GM23248 (cell line): ENCODE results near the gene LTBP3.

ENCODE experiments used
- EZH2 ChIP-seq: fragments of 200-600 bp; sonication (generic); IDR thresholded peaks from 2 replicates; pipeline ENCODE4 v1.6.1; 2018; ENCODE audit warnings: antibody characterized with exemption, mild to moderate bottlenecking; ENCODE audit not compliant: insufficient read depth, poor library complexity, severe bottlenecking
- EZH2phosphoT487 ChIP-seq: fragments of 200-600 bp; sonication (generic); IDR thresholded peaks from 2 replicates; pipeline ENCODE4 v1.6.1; 2018; ENCODE audit warnings: antibody characterized with exemption, moderate library complexity, mild to moderate bottlenecking, low read depth; ENCODE audit not compliant: insufficient read depth

DNA sequence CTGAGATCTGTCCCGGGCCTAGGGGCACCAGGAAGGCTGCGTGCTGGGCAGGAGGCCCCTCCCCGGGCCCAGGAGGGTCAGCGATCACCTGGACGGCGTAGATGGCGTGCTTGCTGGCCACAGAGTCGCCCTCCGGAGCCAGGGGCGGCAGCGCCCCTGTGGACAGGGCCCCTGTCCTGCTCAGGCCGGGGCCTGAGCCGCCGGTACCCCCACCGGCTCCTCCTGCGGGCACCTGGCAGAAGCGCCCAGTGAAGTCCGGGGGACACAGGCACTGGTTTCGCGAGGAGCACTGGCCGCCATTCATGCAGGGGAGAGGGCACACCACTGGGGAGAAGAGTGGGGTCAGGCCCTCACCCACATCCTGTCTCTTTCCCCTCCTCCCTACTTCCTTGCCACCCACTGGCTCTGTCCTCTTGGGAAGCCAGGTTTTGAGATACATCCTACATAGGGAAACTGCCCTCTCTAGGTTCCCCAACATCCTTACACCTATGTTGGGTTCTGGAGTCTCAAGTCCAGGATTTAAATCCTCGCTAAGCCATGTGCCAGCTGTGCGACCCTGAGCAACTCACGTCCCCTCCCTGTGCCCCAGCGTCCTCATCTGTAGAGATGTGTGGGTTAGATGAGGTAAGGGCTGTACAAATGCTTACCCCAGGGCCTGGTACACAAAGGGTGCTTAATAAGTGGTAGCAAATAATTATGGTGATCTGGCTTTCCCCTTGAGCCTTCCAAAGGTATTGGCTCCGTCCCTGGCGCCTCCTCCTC, 3.9 kb downstream of the LTBP3 start:
- TF ChIP-seq EZH2 (no peak), EZH2phosphoT487 (no peak)
